Measurements from ENCODE around the gene SUN1. TPM values are rescaled to one million over a fixed set of nuclear protein-coding genes. Genes with fewer than 3 reads are reported as not detected.

The SUN1 gene
- total RNA-seq, 3 donors from 2014 or later (not counting 1 experiment from before 2014, with no cell fraction given), result 40.2 to 63.5 (median 48.0) TPM

DNA sequence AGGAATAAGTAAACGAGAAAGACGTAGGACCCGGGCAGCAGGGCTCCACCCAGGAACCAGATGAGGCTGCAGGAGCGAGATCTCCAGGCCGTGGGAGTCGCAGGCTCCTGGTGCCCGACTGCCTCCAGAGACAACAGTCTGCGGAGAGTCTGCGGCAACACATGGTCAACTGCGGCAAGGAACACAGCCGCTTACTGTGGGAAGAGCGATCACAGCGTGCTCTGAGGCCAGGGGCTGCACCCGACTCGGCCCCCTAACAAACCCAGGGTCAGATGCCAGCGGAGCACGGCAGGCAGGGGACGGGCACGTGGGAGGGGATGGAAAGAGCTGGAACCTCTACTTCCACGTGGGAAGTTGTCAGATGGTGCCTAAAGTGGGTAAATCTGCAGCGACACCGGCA, 70.7 kb downstream of the SUN1 start:
- Histone ChIP-seq H3K4me3 (ENCODE audit: low read length) (no peak overlapping the region), H3K27ac (ENCODE audit: low read length) (no peak overlapping the region), H3K36me3 (ENCODE audit: control insufficient read depth, insufficient read depth, low read length) (peaks cover 18% of the 10 kb centered on the region), H3K27me3 (ENCODE audit: control insufficient read depth, insufficient read depth, low read length) (no peaks in the 10 kb centered on the region), H3K9me3 (ENCODE audit: control insufficient read depth, insufficient read depth, low read length) (no peaks in the 10 kb centered on the region), H3K4me1 (ENCODE audit: control insufficient read depth, insufficient read depth, low read length) (peaks cover 9% of the 10 kb centered on the region)
- WGBS (ENCODE audit: insufficient coverage), result 94% methylated on average over 22 of the region's 22 CpGs
- Mint-ChIP-seq H3K27me3 (ENCODE audit: low read depth in 2 of 2) (no peaks in the 10 kb centered on the region), H3K4me1 (peaks cover 0 to 22% of the 10 kb centered on the region in 2 donors), H3K27ac (no peak overlapping the region), H3K9me3 (no peaks in the 10 kb centered on the region), H3K4me3 (no peak overlapping the region), H3K36me3 (no peaks in the 10 kb centered on the region)
- intact Hi-C loops (cut with micrococcal nuclease), result no loop called here
- no peak for TF ChIP-seq CTCF (IDR thresholded peaks at IDR 0.05)
- no peak for ATAC-seq
- no peak for DNase-seq

DNA sequence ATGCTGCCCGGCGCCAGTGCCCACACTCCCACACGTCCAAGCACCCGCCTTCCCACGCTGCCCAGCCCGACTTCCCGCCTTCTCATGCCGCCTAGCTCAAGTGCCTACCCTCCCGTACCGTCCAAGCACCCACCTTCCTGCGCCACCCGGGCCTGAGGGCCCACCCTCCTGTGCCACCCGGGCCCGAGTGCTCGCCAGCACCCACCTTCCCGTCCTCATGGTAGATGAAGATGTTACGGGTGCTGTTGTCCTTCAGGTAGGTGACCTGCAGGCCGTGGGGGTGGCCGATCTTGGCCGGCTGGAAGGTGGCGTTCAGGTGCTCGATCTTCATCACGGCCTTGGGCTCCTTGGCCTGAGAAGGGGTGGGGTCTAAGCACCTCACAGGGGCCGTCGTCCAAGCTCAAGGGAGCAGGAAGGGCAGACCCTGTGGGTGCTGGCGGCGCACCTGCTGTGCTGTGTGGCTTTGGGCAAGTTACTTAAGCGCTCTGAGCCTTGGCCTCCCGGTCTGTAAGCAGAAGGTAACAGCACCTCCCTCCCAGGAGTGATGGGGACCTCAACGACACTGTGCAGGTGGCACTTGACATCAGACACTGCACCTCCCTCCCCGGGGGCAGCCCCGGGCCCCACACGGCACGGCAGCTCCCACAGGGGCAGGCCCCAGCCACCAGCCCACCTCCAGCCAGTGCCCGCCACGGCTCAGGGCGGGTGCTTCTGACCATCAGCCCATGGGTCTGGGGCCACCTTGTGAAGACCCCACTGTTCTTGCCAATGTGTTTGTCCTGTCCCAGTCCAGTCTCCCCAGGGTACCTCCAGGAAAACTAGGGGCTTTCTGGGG, 71.9 kb downstream of the SUN1 start:
- Mint-ChIP-seq H3K4me3 (no peak overlapping the region), H3K27me3 (ENCODE audit: low read depth in 2 of 2) (no peaks in the 10 kb centered on the region), H3K4me1 (peaks cover 0 to 27% of the 10 kb centered on the region in 2 donors), H3K27ac (no peak overlapping the region), H3K9me3 (no peaks in the 10 kb centered on the region), H3K36me3 (no peaks in the 10 kb centered on the region)
- WGBS (ENCODE audit: insufficient coverage), result 92% methylated on average over 37 of the region's 37 CpGs
- ATAC-seq (no peak), DNase-seq (no peak)
- no peak overlapping the region for H3K4me3 ChIP-seq (ENCODE audit: low read length)
- intact Hi-C loops (cut with micrococcal nuclease), result no loop called here
- no peaks in the 10 kb centered on the region for H3K9me3 ChIP-seq (ENCODE audit: control insufficient read depth, insufficient read depth, low read length)
- H3K4me1 ChIP-seq (ENCODE audit: control insufficient read depth, insufficient read depth, low read length), result peaks cover 15% of the 10 kb centered on the region
- H3K27me3 ChIP-seq (ENCODE audit: control insufficient read depth, insufficient read depth, low read length), result no peaks in the 10 kb centered on the region
- TF ChIP-seq CTCF (IDR thresholded peaks at IDR 0.05), result no peak
- H3K27ac ChIP-seq (ENCODE audit: low read length), result no peak overlapping the region
- peaks cover 11% of the 10 kb centered on the region for H3K36me3 ChIP-seq (ENCODE audit: control insufficient read depth, insufficient read depth, low read length)

DNA sequence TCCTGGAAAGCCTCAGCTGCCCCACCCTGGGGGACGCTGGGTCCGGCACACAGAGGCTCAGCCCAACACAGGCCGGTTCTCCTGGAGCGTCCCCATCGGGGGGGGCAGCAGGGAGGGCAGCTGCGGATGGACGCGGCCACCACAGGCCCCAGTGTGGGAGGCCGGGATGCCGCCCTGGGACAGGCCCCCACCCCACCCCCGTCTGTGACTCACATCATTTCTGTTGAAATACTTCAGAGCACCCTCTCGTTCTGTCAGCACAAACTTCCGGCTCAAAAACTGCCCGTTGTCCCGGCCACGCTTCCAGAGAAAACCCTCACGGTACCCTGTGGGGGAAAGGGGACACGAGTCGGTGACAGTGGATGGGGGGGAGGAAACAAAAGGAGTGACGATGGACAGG, 72.6 kb downstream of the SUN1 start:
- H3K36me3 Mint-ChIP-seq, result no peaks in the 10 kb centered on the region
- H3K4me3 Mint-ChIP-seq, result no peak overlapping the region
- no peaks in the 10 kb centered on the region for H3K9me3 Mint-ChIP-seq
- H3K27ac Mint-ChIP-seq, result no peak overlapping the region
- Histone ChIP-seq H3K9me3 (ENCODE audit: control insufficient read depth, insufficient read depth, low read length) (no peaks in the 10 kb centered on the region), H3K4me3 (ENCODE audit: low read length) (no peak overlapping the region), H3K4me1 (ENCODE audit: control insufficient read depth, insufficient read depth, low read length) (peaks cover 21% of the 10 kb centered on the region), H3K27ac (ENCODE audit: low read length) (no peak overlapping the region), H3K27me3 (ENCODE audit: control insufficient read depth, insufficient read depth, low read length) (no peaks in the 10 kb centered on the region), H3K36me3 (ENCODE audit: control insufficient read depth, insufficient read depth, low read length) (peaks cover 4% of the 10 kb centered on the region)
- no peaks in the 10 kb centered on the region for H3K27me3 Mint-ChIP-seq (ENCODE audit: low read depth in 2 of 2)
- ATAC-seq, result no peak
- intact Hi-C loops (cut with micrococcal nuclease), result loop anchor here (5.0 kb wide), 1 partner anchor 1617 kb away; no protein-coding TSS in a partner anchor
- H3K4me1 Mint-ChIP-seq, result peaks cover 2 to 32% of the 10 kb centered on the region in 2 donors
- no peak for TF ChIP-seq CTCF (IDR thresholded peaks at IDR 0.05)
- DNase-seq, result no peak
- WGBS (ENCODE audit: insufficient coverage), result 89% methylated on average over 20 of the region's 20 CpGs

All from natural killer cell (primary cell).